Measurements from ENCODE around the gene PELI2.

PELI2 gene

DNA sequence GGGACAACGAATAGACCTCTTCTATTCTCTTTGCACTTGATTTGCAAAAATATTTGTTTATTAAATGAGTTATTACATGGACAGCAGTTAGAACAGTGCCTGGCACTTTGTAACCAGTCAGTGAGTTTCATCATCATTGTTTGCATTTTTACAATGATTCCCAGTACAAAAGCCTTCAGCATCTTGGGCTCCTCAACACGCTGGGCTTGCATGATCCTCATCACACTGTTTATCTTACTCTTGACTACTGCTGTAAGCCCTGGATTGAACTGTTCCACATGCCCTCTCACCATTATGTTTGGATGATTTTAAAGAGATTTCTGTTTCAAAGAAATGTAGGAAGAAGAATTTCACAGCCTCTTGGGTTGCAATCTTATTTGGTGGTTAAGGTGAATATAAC, 204.3 kb downstream of the PELI2 start:
- no peak overlapping the region for H3K4me3 ChIP-seq (ENCODE audit: low read length)
- no peaks in the 10 kb centered on the region for H3K4me1 ChIP-seq (ENCODE audit: control insufficient read depth, low read depth, low read length)
- no peaks in the 10 kb centered on the region for H3K36me3 ChIP-seq (ENCODE audit: control insufficient read depth, low read depth, low read length)
- no peak overlapping the region for H3K27ac ChIP-seq (ENCODE audit: low read length)
- no peaks in the 10 kb centered on the region for H3K27me3 ChIP-seq (ENCODE audit: control insufficient read depth, insufficient read depth, low read length)
- no peak overlapping the region for H3K9ac ChIP-seq (ENCODE audit: low read length)
- H3K9me3 ChIP-seq (ENCODE audit: control insufficient read depth, low read depth, low read length) = no peaks in the 10 kb centered on the region

DNA sequence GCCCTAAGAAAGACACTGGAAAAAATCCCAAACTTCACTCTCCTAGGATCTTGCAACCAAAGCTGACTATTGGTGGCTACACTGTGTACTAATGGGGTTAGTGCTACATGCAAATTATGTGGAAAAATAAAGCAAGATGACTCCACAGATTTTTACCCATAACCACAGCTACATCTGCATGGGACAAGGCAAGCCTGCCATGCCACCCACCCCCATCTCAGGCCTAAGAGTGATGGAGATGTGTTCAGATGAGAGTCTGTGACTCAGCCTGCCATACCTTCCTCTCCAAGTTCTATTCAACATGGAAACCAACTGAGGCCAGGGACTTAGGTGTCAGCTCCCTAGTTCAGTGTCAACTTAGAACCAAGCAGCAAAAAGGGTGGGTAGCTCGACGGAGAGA, 206.2 kb downstream of the PELI2 start:
- Histone ChIP-seq H3K36me3 (ENCODE audit: control insufficient read depth, low read depth, low read length) (no peaks in the 10 kb centered on the region), H3K9ac (ENCODE audit: low read length) (no peak overlapping the region), H3K4me1 (ENCODE audit: control insufficient read depth, low read depth, low read length) (no peaks in the 10 kb centered on the region), H3K27me3 (ENCODE audit: control insufficient read depth, insufficient read depth, low read length) (no peaks in the 10 kb centered on the region), H3K27ac (ENCODE audit: low read length) (no peak overlapping the region), H3K9me3 (ENCODE audit: control insufficient read depth, low read depth, low read length) (no peaks in the 10 kb centered on the region), H3K4me3 (ENCODE audit: low read length) (no peak overlapping the region)

DNA sequence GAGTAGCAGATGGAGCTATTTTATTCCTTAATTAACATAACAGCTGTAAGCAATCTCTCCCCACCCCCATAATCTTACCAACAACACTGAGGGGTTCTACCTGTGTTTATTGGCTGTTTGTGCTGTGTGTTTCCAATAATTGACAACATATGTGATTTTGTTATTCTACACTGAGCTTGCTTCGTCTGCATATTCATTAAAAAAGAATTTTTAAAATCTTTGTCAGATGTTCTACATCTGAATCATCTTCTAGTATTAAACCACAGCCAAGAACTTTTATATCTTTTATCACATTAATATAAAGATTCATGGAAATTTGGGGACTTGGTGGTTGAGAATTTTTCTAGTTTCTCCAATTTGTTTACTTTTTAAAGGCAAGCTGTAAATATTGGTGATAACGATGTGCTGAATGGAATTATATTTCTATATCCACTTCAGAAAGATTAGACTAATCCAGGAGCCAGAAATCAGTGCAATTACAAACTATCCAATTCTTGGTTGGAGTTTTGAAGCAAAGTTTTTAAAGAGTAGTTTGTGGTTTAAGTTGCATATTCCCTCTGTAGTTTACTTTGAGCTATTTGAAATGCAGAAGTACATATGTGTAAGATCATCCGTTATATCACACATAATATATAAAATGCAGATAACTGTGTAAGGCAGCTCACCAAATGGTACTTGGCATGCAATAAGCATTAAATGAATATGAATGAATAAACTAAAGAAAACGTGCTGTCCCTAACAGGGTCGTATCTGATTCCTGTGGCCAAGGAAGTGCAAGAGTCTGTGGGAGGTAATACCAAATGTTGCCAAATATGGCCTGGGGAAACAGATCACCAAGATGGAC, 206.9 kb downstream of the PELI2 start:
- no peak overlapping the region for H3K27ac ChIP-seq (ENCODE audit: low read length)
- H3K36me3 ChIP-seq (ENCODE audit: control insufficient read depth, low read depth, low read length) = no peaks in the 10 kb centered on the region
- no peaks in the 10 kb centered on the region for H3K4me1 ChIP-seq (ENCODE audit: control insufficient read depth, low read depth, low read length)
- H3K9me3 ChIP-seq (ENCODE audit: control insufficient read depth, low read depth, low read length) = no peaks in the 10 kb centered on the region
- H3K27me3 ChIP-seq (ENCODE audit: control insufficient read depth, insufficient read depth, low read length) = no peaks in the 10 kb centered on the region
- H3K4me3 ChIP-seq (ENCODE audit: low read length) = no peak overlapping the region
- no peak overlapping the region for H3K9ac ChIP-seq (ENCODE audit: low read length)

DNA sequence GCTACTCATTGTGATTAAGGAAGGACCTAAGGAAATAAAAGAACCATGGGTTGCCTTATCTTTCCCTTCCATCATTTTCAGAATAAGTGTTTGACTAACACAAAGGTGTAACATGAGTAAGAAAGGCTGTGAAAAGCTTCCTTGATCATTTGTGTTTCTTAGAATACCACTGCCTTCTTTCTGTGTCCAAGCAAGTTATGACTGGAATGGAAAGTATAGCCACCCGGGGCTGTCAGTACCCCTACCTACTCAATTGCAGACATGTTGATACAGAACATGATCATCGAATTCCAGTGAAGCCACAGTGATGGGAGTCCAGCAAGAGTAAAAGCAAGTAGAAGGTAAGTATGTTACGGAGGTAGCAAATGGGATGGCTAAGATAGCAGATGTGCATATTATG, 209.8 kb downstream of the PELI2 start:
- H3K27me3 ChIP-seq (ENCODE audit: control insufficient read depth, insufficient read depth, low read length) = no peaks in the 10 kb centered on the region
- no peak overlapping the region for H3K4me3 ChIP-seq (ENCODE audit: low read length)
- H3K4me1 ChIP-seq (ENCODE audit: control insufficient read depth, low read depth, low read length) = no peaks in the 10 kb centered on the region
- H3K36me3 ChIP-seq (ENCODE audit: control insufficient read depth, low read depth, low read length) = no peaks in the 10 kb centered on the region
- H3K9me3 ChIP-seq (ENCODE audit: control insufficient read depth, low read depth, low read length) = no peaks in the 10 kb centered on the region
- no peak overlapping the region for H3K9ac ChIP-seq (ENCODE audit: low read length)
- H3K27ac ChIP-seq (ENCODE audit: low read length) = no peak overlapping the region

DNA sequence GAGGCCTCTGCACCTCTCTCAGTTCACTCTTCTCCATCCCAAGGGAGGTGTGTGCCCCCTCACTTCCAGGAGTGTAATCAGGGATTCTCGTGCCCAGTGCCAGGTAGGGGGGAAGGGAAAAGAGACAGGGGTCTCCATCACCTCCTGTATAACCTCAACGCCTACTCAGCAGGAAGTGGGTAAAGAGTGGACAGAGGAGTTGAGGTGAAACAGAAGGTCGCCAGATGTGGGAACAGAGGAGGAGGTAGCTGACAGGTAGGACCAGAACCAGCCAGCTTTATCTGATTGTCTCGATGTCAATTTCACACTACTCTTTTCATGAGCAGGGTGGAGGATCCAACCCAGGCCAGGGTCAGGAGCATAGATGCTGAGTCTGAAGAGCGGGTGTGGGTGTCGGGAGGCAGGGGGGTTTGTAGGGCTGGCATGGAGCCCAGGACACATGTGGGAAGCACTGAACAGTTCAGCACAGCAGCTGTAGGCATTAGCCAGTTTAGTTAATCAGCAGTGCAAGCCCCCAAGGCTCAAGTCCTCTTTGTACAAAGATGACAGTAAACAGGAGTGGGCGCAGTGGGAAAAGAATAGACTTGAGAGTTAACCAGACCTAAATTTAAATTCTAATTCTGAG, 213.5 kb downstream of the PELI2 start:
- H3K27ac ChIP-seq (ENCODE audit: low read length) = no peak overlapping the region
- H3K9me3 ChIP-seq (ENCODE audit: control insufficient read depth, low read depth, low read length) = no peaks in the 10 kb centered on the region
- H3K4me3 ChIP-seq (ENCODE audit: low read length) = no peak overlapping the region
- H3K36me3 ChIP-seq (ENCODE audit: control insufficient read depth, low read depth, low read length) = no peaks in the 10 kb centered on the region
- no peaks in the 10 kb centered on the region for H3K4me1 ChIP-seq (ENCODE audit: control insufficient read depth, low read depth, low read length)
- no peaks in the 10 kb centered on the region for H3K27me3 ChIP-seq (ENCODE audit: control insufficient read depth, insufficient read depth, low read length)
- H3K9ac ChIP-seq (ENCODE audit: low read length) = no peak overlapping the region

DNA sequence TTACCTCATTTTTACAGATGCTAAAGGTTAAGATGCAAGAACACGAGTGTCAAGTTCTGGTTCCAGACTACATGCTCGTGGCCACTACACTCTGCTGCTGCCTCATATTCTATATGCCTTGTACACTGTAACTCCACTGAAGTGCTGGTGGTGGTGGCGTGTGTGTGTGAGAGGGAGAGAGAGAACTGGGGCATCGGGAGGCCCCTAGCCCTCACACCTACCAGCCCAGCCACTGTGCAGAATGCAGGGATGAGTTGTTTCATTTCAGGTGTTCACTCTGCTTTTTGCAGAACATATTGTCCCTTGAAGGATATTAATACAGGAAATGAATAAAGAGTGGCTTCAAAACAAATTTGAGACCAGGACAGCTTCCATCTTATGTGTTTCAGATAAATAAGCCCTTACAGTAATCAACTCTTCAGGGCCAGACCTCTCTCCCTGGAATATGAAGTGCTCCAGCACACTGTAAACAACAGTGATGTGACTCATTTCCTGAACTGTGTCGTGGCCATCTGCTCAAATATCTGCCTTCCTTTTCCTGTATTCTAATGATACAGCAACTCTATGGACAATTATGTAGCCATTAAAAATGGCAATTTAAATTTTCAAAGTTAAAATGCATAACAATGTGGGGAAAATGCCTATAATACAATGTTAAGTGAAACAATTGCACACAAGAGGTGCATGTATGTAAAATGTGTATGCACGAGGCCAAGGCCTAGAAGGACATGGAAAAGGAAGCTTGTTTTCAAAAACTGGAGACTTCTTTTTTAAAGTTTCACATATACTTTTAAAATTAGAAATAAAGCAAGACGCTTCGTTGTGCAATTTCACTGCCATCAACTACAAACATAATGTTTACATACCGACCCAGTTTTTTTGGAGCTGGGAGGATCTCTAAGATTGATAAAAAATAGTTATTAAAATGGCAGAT, 215.4 kb downstream of the PELI2 start:
- H3K4me1 ChIP-seq (ENCODE audit: control insufficient read depth, low read depth, low read length) = no peaks in the 10 kb centered on the region
- H3K4me3 ChIP-seq (ENCODE audit: low read length) = no peak overlapping the region
- H3K27me3 ChIP-seq (ENCODE audit: control insufficient read depth, insufficient read depth, low read length) = no peaks in the 10 kb centered on the region
- no peak overlapping the region for H3K9ac ChIP-seq (ENCODE audit: low read length)
- H3K36me3 ChIP-seq (ENCODE audit: control insufficient read depth, low read depth, low read length) = no peaks in the 10 kb centered on the region
- no peak overlapping the region for H3K27ac ChIP-seq (ENCODE audit: low read length)
- H3K9me3 ChIP-seq (ENCODE audit: control insufficient read depth, low read depth, low read length) = no peaks in the 10 kb centered on the region

DNA sequence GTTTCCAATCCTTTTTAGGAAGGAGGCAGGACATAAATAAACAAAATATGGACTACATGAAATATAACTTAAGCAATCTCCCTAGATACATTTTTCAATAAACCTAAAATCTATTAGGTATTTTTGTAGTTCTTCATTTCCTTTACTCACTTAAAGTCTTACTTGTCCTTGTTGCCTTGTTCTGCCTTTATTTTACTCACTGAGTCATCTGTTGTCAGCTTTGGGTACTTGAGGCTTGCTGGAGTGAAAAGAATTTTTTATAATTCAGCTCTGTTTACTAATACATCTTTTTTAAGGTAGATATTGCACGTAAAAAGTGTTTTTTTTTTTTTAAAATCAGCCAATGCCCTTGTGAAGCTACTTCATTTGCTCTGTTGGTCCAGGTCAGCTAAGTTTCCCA, 216.2 kb downstream of the PELI2 start:
- no peaks in the 10 kb centered on the region for H3K36me3 ChIP-seq (ENCODE audit: control insufficient read depth, low read depth, low read length)
- no peak overlapping the region for H3K9ac ChIP-seq (ENCODE audit: low read length)
- H3K4me1 ChIP-seq (ENCODE audit: control insufficient read depth, low read depth, low read length) = no peaks in the 10 kb centered on the region
- H3K27me3 ChIP-seq (ENCODE audit: control insufficient read depth, insufficient read depth, low read length) = no peaks in the 10 kb centered on the region
- no peak overlapping the region for H3K4me3 ChIP-seq (ENCODE audit: low read length)
- no peak overlapping the region for H3K27ac ChIP-seq (ENCODE audit: low read length)
- H3K9me3 ChIP-seq (ENCODE audit: control insufficient read depth, low read depth, low read length) = no peaks in the 10 kb centered on the region

DNA sequence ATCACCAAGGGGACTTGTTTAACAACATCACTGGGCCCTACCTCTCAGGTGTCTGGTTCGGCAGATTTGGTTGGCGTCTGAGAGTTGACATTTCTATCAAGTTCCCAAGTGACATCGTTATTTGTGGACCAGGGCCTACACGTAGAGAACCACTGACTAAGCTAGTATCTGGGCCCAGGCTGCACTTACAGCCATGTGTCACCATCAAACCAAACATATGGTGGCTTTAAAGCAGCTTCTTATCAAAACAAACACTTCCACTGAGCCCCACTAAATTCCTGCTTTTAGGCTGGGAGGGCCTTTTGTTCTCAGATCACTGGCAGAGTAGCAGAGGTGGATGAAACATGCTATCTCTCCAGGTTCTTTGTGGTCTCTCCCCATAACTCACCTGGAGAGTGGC, 220.5 kb downstream of the PELI2 start:
- Histone ChIP-seq H3K4me3 (ENCODE audit: low read length) (no peak overlapping the region), H3K9me3 (ENCODE audit: control insufficient read depth, low read depth, low read length) (no peaks in the 10 kb centered on the region), H3K9ac (ENCODE audit: low read length) (no peak overlapping the region), H3K36me3 (ENCODE audit: control insufficient read depth, low read depth, low read length) (no peaks in the 10 kb centered on the region), H3K27me3 (ENCODE audit: control insufficient read depth, insufficient read depth, low read length) (no peaks in the 10 kb centered on the region), H3K4me1 (ENCODE audit: control insufficient read depth, low read depth, low read length) (no peaks in the 10 kb centered on the region), H3K27ac (ENCODE audit: low read length) (no peak overlapping the region)

DNA sequence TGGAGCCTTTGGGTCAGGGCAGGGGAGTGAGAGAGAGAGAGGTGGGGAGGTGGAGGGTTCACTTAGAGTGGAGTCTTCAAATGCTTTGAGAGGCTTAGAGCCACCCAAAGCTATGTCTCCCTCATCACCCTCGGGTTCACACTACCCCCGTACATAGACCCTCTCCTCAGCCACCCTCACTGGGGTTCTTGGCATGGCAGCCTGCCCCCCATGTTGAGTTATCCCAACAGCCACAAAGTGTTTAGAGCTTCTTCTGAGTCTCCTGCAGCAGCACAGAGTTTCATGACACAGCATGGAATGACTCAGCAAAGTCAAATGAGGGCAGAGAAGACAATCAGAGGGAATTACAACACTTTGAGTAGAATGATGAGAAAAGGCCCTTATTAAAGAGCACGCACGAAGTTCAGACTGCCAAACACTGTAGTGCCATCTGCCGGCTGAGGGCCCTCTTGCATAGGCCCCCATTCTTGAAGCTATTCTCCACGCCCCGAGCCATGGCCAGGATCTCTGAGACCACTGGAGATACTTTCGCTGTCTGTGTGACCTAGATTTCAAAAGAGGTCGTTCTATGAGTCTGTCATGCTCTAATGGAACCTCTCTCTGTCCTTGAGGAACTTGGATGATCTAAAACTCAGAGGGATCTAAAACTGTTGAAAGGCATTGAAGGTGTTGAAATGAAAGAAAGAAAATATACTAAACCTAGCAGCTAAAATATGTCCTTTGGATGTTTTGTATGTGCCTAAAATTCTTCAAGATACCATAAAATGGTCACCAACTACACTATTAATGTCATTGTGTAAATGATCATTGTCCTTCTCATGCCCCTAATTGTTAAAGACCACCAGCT, 221.9 kb downstream of the PELI2 start:
- no peaks in the 10 kb centered on the region for H3K27me3 ChIP-seq (ENCODE audit: control insufficient read depth, insufficient read depth, low read length)
- H3K4me3 ChIP-seq (ENCODE audit: low read length) = no peak overlapping the region
- H3K9me3 ChIP-seq (ENCODE audit: control insufficient read depth, low read depth, low read length) = no peaks in the 10 kb centered on the region
- H3K9ac ChIP-seq (ENCODE audit: low read length) = no peak overlapping the region
- H3K4me1 ChIP-seq (ENCODE audit: control insufficient read depth, low read depth, low read length) = no peaks in the 10 kb centered on the region
- H3K36me3 ChIP-seq (ENCODE audit: control insufficient read depth, low read depth, low read length) = no peaks in the 10 kb centered on the region
- no peak overlapping the region for H3K27ac ChIP-seq (ENCODE audit: low read length)

DNA sequence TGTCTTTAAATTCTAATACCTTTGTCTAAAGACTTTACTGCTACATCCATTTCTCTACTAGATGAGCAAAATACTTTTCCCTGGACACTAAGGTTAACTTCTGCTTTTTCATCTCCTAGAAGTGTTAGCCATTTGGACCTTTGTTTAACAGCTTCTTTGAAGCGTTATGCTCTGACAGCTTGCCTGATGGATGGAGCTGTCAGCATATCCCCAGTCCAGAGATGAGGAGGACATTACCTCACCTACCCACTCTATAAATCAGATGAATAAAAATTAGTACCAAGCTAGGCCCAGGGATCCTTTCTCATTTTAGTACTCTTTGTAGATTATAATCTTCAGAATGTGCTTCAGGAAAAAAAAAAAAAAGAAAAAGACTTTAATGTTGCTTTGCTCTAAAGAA, 222.7 kb downstream of the PELI2 start:
- Histone ChIP-seq H3K27ac (ENCODE audit: low read length) (no peak overlapping the region), H3K9me3 (ENCODE audit: control insufficient read depth, low read depth, low read length) (no peaks in the 10 kb centered on the region), H3K9ac (ENCODE audit: low read length) (no peak overlapping the region), H3K27me3 (ENCODE audit: control insufficient read depth, insufficient read depth, low read length) (no peaks in the 10 kb centered on the region), H3K36me3 (ENCODE audit: control insufficient read depth, low read depth, low read length) (no peaks in the 10 kb centered on the region), H3K4me3 (ENCODE audit: low read length) (no peak overlapping the region), H3K4me1 (ENCODE audit: control insufficient read depth, low read depth, low read length) (no peaks in the 10 kb centered on the region)
